Measurements from ENCODE around the gene RNF207.

DNA sequence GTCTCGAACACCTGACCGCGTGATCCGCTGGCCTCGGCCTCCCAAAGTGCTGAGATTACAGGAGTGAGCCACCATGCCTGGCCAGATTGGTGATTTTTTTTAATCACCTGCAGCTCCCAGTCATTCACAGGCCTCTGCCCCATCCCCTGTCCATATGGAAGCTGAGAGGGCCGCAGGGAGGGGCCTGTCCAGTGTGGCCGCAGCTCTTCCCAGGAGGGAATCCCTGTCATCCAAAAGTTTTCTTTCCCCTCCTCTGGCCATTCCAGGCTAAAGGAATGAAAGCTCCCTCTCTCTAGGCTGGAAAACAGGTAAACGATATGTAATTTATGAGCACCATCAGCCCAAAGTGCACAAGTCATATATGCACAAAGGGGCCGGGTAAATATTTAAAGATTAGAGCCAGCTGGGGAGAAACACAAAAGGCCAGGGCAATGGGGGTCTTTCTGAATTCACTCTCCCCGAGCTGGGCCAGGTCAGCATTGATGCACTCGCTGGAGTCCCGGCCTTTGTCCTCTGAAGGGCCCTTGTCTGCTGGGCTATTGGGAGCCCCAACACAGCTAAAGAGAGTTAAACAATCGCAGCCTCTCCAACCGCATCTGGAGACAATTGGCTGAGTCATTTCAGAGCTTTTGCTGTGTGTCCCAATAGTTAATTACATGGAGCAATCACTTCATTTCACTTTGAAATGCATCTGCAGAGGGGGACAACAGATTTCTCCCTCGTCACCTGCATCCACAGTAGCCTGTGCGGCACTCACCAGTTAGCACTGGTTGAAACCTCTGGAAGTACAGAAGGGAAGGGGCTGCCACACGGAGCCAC, 34.2 kb downstream of the RNF207 start:
- TF ChIP-seq EZH2 (IDR thresholded peaks at IDR 0.05; ENCODE audit: low read depth) = no peak
- TF ChIP-seq, protein P1, sequence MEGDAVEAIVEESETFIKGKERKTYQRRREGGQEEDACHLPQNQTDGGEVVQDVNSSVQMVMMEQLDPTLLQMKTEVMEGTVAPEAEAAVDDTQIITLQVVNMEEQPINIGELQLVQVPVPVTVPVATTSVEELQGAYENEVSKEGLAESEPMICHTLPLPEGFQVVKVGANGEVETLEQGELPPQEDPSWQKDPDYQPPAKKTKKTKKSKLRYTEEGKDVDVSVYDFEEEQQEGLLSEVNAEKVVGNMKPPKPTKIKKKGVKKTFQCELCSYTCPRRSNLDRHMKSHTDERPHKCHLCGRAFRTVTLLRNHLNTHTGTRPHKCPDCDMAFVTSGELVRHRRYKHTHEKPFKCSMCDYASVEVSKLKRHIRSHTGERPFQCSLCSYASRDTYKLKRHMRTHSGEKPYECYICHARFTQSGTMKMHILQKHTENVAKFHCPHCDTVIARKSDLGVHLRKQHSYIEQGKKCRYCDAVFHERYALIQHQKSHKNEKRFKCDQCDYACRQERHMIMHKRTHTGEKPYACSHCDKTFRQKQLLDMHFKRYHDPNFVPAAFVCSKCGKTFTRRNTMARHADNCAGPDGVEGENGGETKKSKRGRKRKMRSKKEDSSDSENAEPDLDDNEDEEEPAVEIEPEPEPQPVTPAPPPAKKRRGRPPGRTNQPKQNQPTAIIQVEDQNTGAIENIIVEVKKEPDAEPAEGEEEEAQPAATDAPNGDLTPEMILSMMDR (conservative IDR thresholded peaks at IDR 0.05) = no peak

Data from PC-9 (cell line).